Suprapubic skin (tissue), 4 donors: Measurements from ENCODE around the gene PRR35. TPM values are rescaled to one million over a fixed set of nuclear protein-coding genes. Genes with fewer than 3 reads are reported as not detected.

Source experiments
- DNase-seq, 2 donors: peaks; one replicate each; pipeline ENCODE4 v3.0.0-alpha.2; 2019; ENCODE audit warnings: low spot score in 2 of 2
- H3K27ac ChIP-seq: fragments of 200-600 bp; sonication (generic); one replicate; pipeline ENCODE4 v1.5.1; 2019
- H3K27me3 ChIP-seq: fragments of 200-600 bp; sonication (generic); one replicate; pipeline ENCODE4 v1.5.1; 2019
- H3K36me3 ChIP-seq: fragments of 200-600 bp; sonication (generic); one replicate; pipeline ENCODE4 v1.5.1; 2019
- H3K4me1 ChIP-seq: fragments of 200-600 bp; sonication (generic); one replicate; pipeline ENCODE4 v1.5.1; 2019
- H3K4me3 ChIP-seq: fragments of 200-600 bp; sonication (generic); one replicate; pipeline ENCODE4 v1.5.1; 2019; ENCODE audit warnings: mild to moderate bottlenecking
- H3K9me3 ChIP-seq: fragments of 200-600 bp; sonication (generic); one replicate; pipeline ENCODE4 v1.5.1; 2019
- CTCF ChIP-seq, 2 donors: fragments of 200-600 bp in 1 of 2; fragments of 450-650 bp in 1 of 2; sonication (generic) in 1 of 2; IDR thresholded peaks; one replicate each; pipeline ENCODE4 v1.5.1; 2016 to 2019; ENCODE audit warnings: antibody characterized with exemption in 2 of 2, mild to moderate bottlenecking in 1 of 2, moderate library complexity in 1 of 2
- EP300 ChIP-seq: sonication (generic); formaldehyde crosslinking; IDR thresholded peaks from one replicate; pipeline ENCODE4 v1.6.1; 2017; ENCODE audit warnings: antibody characterized with exemption
- POLR2A ChIP-seq, 2 donors: fragments of 450-650 bp; IDR thresholded peaks; one replicate each; pipeline ENCODE4 v1.6.1; 2017; ENCODE audit warnings: antibody characterized with exemption in 2 of 2, mild to moderate bottlenecking in 2 of 2, moderate library complexity in 2 of 2
- POLR2AphosphoS5 ChIP-seq, 3 donors: sonication (generic); formaldehyde crosslinking; IDR thresholded peaks; one replicate each; pipeline ENCODE4 v1.6.1; 2017; ENCODE audit warnings: antibody characterized with exemption in 3 of 3
- WGBS: methylation state at CpG from one replicate; pipeline ENCODE4 v1.1.5; 2018; 5-methylcytosine and 5-hydroxymethylcytosine counted together
- total RNA-seq, 4 donors: library from RNA; depleted of rRNA; stranded (reverse); fragments of >200 nt; gene quantifications; one replicate each; pipeline ENCODE4 v1.1.0, GENCODE V29; 2016

The PRR35 gene
- total RNA-seq, 4 donors from 2014 or later, result not detected

GRCh38 chr16:518858-519257 lies 41.3 kb upstream of the PRR35 start:
- no peak overlapping the region for H3K27ac ChIP-seq
- no peak for TF ChIP-seq EP300
- no peak for TF ChIP-seq CTCF (IDR thresholded peaks at IDR 0.05)
- no peak for TF ChIP-seq POLR2AphosphoS5 (IDR thresholded peaks at IDR 0.05)
- TF ChIP-seq POLR2A (IDR thresholded peaks at IDR 0.05), result no peak
- no peak for DNase-seq
- H3K27me3 ChIP-seq, result no peaks in the 10 kb centered on the region
- H3K4me1 ChIP-seq, result peaks cover 20% of the 10 kb centered on the region
- H3K9me3 ChIP-seq, result no peaks in the 10 kb centered on the region
- H3K36me3 ChIP-seq, result peaks cover 57% of the 10 kb centered on the region
- no peak overlapping the region for H3K4me3 ChIP-seq
- 83% methylated on average over 8 of the region's 9 CpGs for WGBS

- Histone ChIP-seq H3K4me3 (no peak overlapping the region), H3K4me1 (peaks cover 26% of the 10 kb centered on the region), H3K27ac (no peak overlapping the region), H3K9me3 (no peaks in the 10 kb centered on the region), H3K27me3 (no peaks in the 10 kb centered on the region), H3K36me3 (peaks cover 57% of the 10 kb centered on the region)
- TF ChIP-seq CTCF (IDR thresholded peaks at IDR 0.05) (no peak), EP300 (no peak), POLR2A (IDR thresholded peaks at IDR 0.05) (no peak), POLR2AphosphoS5 (IDR thresholded peaks at IDR 0.05) (no peak)
- peak in 1 of 2 donors; percentile 62 for DNase-seq
- 89% methylated on average over 14 of the region's 19 CpGs for WGBS
Observed at GRCh38 chr16:519425-519824, 40.8 kb upstream of the PRR35 start.

- peaks cover 51% of the 10 kb centered on the region for H3K36me3 ChIP-seq
- H3K27ac ChIP-seq, result no peak overlapping the region
- TF ChIP-seq POLR2A (IDR thresholded peaks at IDR 0.05) (no peak), CTCF (IDR thresholded peaks at IDR 0.05) (no peak), POLR2AphosphoS5 (IDR thresholded peaks at IDR 0.05) (no peak), EP300 (no peak)
- H3K4me3 ChIP-seq, result no peak overlapping the region
- H3K4me1 ChIP-seq, result peaks cover 32% of the 10 kb centered on the region
- 93% methylated on average over 10 of the region's 35 CpGs for whole genome bisulfite sequencing
- no peaks in the 10 kb centered on the region for H3K27me3 ChIP-seq
- no peaks in the 10 kb centered on the region for H3K9me3 ChIP-seq
- peak in 1 of 2 donors; percentile 58 for DNase-seq
Observed at GRCh38 chr16:519841-520687, 40.1 kb upstream of the PRR35 start.

- WGBS, result 93% methylated on average over 11 of the region's 13 CpGs
- no peak overlapping the region for H3K27ac ChIP-seq
- H3K4me3 ChIP-seq, result no peak overlapping the region
- no peaks in the 10 kb centered on the region for H3K27me3 ChIP-seq
- TF ChIP-seq EP300, result no peak
- TF ChIP-seq POLR2AphosphoS5 (IDR thresholded peaks at IDR 0.05), result no peak
- TF ChIP-seq CTCF (IDR thresholded peaks at IDR 0.05), result no peak
- no peak for TF ChIP-seq POLR2A (IDR thresholded peaks at IDR 0.05)
- peak in 1 of 2 donors; percentile 59 for DNase-seq
- no peaks in the 10 kb centered on the region for H3K9me3 ChIP-seq
- peaks cover 40% of the 10 kb centered on the region for H3K4me1 ChIP-seq
- H3K36me3 ChIP-seq, result peaks cover 44% of the 10 kb centered on the region
Observed at GRCh38 chr16:520847-521246, 39.3 kb upstream of the PRR35 start.

GRCh38 chr16:521381-522210 lies 38.6 kb upstream of the PRR35 start:
- peak in 1 of 2 donors; percentile 79 for DNase-seq
- Histone ChIP-seq H3K27ac (peak overlapping the region; percentile 45), H3K4me1 (peaks cover 47% of the 10 kb centered on the region), H3K36me3 (peaks cover 37% of the 10 kb centered on the region), H3K27me3 (no peaks in the 10 kb centered on the region), H3K4me3 (no peak overlapping the region), H3K9me3 (no peaks in the 10 kb centered on the region)
- TF ChIP-seq CTCF (IDR thresholded peaks at IDR 0.05), result peak in 1 of 2 donors; percentile 40
- TF ChIP-seq EP300, result no peak
- 49% methylated on average over 27 of the region's 34 CpGs for WGBS
